A673 (cell line): Measurements from ENCODE around the gene LRTM1. TPM values are rescaled to one million over a fixed set of nuclear protein-coding genes. Genes with fewer than 3 reads are reported as not detected.

Experiments used
- BruUV-seq: library from RNA; stranded (reverse); fragments of 400-500 nt; replicated peaks from 2 replicates; lab custom pipeline; 2021; lab: Mats Ljungman, UMichigan
- CTCF ChIA-PET: fragments of 300-600 bp; sonication (Branson Sonifier 250); formaldehyde crosslinking; loops from one replicate; lab custom pipeline; 2022; ENCODE audit warnings: antibody characterized with exemption; lab: Charles Lee
- POLR2A ChIA-PET: fragments of 300-600 bp; sonication (Branson Sonifier 250); formaldehyde crosslinking; loops from one replicate; lab custom pipeline; 2022; ENCODE audit warnings: antibody characterized with exemption; ENCODE audit not compliant: low non-redundant PET; lab: Charles Lee
- DNase-seq: peaks from one replicate; pipeline ENCODE4 v3.0.0-alpha.2; 2015; ENCODE audit warnings: low spot score
- H3K27ac ChIP-seq: fragments of 200-600 bp; sonication (generic); 2 replicates; pipeline ENCODE4 v1.5.1; 2016; ENCODE audit warnings: mixed run types, low read depth, mild to moderate bottlenecking, mixed read lengths, antibody characterized with exemption, low read length; ENCODE audit not compliant: poor library complexity, severe bottlenecking
- H3K27me3 ChIP-seq: fragments of 200-600 bp; sonication (generic); replicated peaks from 2 replicates; pipeline ENCODE4 v1.6.1; 2017; ENCODE audit warnings: mixed run types, low read depth, mild to moderate bottlenecking, mixed read lengths, antibody characterized with exemption, low read length; ENCODE audit not compliant: insufficient read depth, poor library complexity
- H3K36me3 ChIP-seq: fragments of 200-600 bp; sonication (generic); 2 replicates; pipeline ENCODE4 v1.6.1; 2016; ENCODE audit warnings: mixed run types, mild to moderate bottlenecking, mixed read lengths, antibody characterized with exemption, low read length; ENCODE audit not compliant: insufficient read depth, poor library complexity, severe bottlenecking
- H3K4me1 ChIP-seq: fragments of 200-600 bp; sonication (generic); 2 replicates; pipeline ENCODE4 v1.6.1; 2017; ENCODE audit warnings: mixed run types, mild to moderate bottlenecking, mixed read lengths, antibody characterized with exemption, low read length; ENCODE audit not compliant: insufficient read depth, poor library complexity, severe bottlenecking
- H3K4me3 ChIP-seq: fragments of 200-600 bp; sonication (generic); 2 replicates; pipeline ENCODE4 v1.5.1; 2016; ENCODE audit warnings: low read depth, mixed run types, mild to moderate bottlenecking, mixed read lengths, low read length; ENCODE audit not compliant: poor library complexity, severe bottlenecking
- H3K9me3 ChIP-seq: fragments of 200-600 bp; sonication (generic); 2 replicates; pipeline ENCODE4 v1.6.1; 2016; ENCODE audit warnings: mixed run types, low read depth, mild to moderate bottlenecking, mixed read lengths, antibody characterized with exemption, low read length; ENCODE audit not compliant: poor library complexity, severe bottlenecking
- EZH2 ChIP-seq: fragments of 200-600 bp; sonication (generic); IDR thresholded peaks from 2 replicates; pipeline ENCODE4 v1.6.1; 2017; ENCODE audit warnings: borderline replicate concordance, low read depth, mild to moderate bottlenecking, mixed read lengths, antibody characterized with exemption, low read length; ENCODE audit not compliant: poor library complexity, severe bottlenecking
- intact Hi-C: fragments of 100-400 bp; cut with micrococcal nuclease; formaldehyde crosslinking; loops from one replicate; pipeline ENCODE4 v1.10.0; 2022; ENCODE audit not compliant: unreplicated experiment
- total RNA-seq: library from RNA; stranded (reverse); gene quantifications from 2 replicates; pipeline ENCODE4 v1.2.3, GENCODE V29; 2021
- TF ChIP-seq, protein P1 (sequence below): fragments of 300-800, 200-600 bp; sonication (generic); conservative IDR thresholded peaks from 2 replicates; pipeline ENCODE4 v1.5.1; 2017; ENCODE audit warnings: low read depth, mild to moderate bottlenecking, antibody characterized with exemption, low read length, moderate library complexity, mixed read lengths

The LRTM1 gene
- total RNA-seq, 1 experiment from 2014 or later: not detected

DNA sequence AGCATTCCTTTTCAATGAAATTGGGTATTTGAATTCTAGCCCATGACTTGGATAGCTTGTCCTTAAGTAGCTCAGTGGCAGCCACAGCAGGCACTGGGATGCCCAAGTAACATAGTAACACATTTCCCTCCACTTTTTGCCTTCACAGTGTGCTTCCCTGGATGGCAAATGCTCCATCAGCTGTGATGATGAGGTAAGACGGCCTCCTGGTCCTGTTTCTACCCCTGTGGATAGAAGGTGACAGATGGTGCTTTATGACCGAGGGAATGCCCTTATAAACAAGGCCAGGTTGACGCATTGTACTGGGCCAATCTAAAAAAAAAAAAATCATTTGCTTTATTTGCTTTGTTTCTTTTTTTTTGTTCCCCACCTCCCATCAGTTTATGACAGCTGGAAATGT lies 41.8 kb upstream of the LRTM1 start:
- BruUV-seq: no TSS peak
- no peaks in the 10 kb centered on the region for H3K36me3 ChIP-seq
- CTCF ChIA-PET: no interaction called here
- H3K4me3 ChIP-seq: no peak overlapping the region
- no peaks in the 10 kb centered on the region for H3K27me3 ChIP-seq
- DNase-seq: no peak
- intact Hi-C loops: no loop called here
- no peak overlapping the region for H3K27ac ChIP-seq
- TF ChIP-seq, protein P1, sequence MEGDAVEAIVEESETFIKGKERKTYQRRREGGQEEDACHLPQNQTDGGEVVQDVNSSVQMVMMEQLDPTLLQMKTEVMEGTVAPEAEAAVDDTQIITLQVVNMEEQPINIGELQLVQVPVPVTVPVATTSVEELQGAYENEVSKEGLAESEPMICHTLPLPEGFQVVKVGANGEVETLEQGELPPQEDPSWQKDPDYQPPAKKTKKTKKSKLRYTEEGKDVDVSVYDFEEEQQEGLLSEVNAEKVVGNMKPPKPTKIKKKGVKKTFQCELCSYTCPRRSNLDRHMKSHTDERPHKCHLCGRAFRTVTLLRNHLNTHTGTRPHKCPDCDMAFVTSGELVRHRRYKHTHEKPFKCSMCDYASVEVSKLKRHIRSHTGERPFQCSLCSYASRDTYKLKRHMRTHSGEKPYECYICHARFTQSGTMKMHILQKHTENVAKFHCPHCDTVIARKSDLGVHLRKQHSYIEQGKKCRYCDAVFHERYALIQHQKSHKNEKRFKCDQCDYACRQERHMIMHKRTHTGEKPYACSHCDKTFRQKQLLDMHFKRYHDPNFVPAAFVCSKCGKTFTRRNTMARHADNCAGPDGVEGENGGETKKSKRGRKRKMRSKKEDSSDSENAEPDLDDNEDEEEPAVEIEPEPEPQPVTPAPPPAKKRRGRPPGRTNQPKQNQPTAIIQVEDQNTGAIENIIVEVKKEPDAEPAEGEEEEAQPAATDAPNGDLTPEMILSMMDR: no peak
- no peak for TF ChIP-seq EZH2
- no peaks in the 10 kb centered on the region for H3K9me3 ChIP-seq
- POLR2A ChIA-PET: no interaction called here
- no peaks in the 10 kb centered on the region for H3K4me1 ChIP-seq

DNA sequence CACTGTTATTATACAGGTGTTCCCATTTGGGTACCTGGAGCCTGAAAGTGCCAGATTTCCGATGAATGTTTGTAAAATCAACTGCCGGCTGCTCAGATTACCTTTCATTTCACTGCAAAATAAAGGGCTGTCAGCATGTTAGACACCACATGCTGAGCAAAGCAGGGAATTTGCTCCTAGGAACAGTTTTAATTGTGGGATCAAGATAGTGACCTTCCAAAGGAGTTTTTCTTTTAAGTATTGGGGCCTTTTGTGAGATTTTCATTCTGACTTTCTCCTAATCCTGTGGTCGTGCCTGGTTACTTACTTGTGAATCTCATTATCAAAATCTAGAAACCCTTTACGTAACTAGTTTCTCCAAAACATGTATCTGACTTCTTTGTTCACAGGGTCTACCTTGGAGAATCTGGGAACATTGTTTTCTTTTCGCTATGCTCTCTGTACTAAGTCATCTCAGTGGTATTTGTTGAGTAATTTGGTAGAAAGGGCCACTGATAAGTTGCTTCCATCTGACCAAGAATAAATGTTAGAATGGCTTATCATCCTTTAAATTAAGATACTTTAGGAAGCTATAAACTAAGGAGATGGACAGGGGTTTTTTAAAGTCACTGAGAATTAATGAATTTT lies 40.8 kb upstream of the LRTM1 start:
- intact Hi-C loops: no loop called here
- no peak for DNase-seq
- BruUV-seq: no TSS peak
- TF ChIP-seq, protein P1: no peak
- TF ChIP-seq EZH2: no peak
- Histone ChIP-seq H3K9me3 (no peaks in the 10 kb centered on the region), H3K36me3 (no peaks in the 10 kb centered on the region), H3K27me3 (no peaks in the 10 kb centered on the region), H3K4me1 (no peaks in the 10 kb centered on the region), H3K27ac (no peak overlapping the region), H3K4me3 (no peak overlapping the region)
- CTCF ChIA-PET: interaction anchor here (0.6 kb wide), 1 partner anchor 1032 kb away, joined by 5 read pairs; no protein-coding TSS in a partner anchor
- POLR2A ChIA-PET: no interaction called here

DNA sequence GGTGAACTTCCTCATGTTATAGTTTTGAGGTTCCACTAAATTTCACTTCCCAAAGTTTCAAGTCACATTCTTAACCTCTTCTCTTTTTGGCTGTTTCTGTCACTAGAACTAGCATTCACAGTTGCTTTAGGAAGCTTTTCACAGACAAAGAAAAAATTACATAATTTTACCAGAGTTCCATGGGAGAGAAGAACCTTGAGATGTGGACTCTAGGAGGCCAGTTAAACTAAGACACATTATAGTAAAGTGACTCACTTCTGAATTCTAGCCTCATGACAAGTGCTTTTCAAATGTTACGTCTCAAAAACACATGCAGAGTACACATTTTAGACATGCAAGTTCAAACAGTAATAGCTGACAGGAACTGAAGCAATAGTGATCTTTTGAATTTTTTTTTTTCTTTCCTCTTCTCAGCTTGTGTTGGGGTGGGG lies 39.9 kb upstream of the LRTM1 start:
- DNase-seq: no peak
- Histone ChIP-seq H3K4me1 (no peaks in the 10 kb centered on the region), H3K36me3 (no peaks in the 10 kb centered on the region), H3K4me3 (no peak overlapping the region), H3K9me3 (no peaks in the 10 kb centered on the region), H3K27ac (no peak overlapping the region), H3K27me3 (no peaks in the 10 kb centered on the region)
- ChIA-PET POLR2A (no interaction called here), CTCF (interaction anchor here (0.6 kb wide), 1 partner anchor 1031 kb away, joined by 5 read pairs; no protein-coding TSS in a partner anchor)
- intact Hi-C loops: no loop called here
- BruUV-seq: no TSS peak
- TF ChIP-seq, protein P1: no peak
- TF ChIP-seq EZH2: no peak
